Endothelial cell (in vitro differentiated cells): Measurements from ENCODE around the gene CRYBG2. TPM values are rescaled to one million over a fixed set of nuclear protein-coding genes. Genes with fewer than 3 reads are reported as not detected.

Source experiments
- DNase-seq: peaks from one replicate; pipeline ENCODE4 v3.0.0; 2021; ENCODE audit warnings: low spot score
- H3K27ac Mint-ChIP-seq: one replicate; pipeline ENCODE4 v1.8.0; 2021; ENCODE audit warnings: mixed read lengths, inconsistent platforms; ENCODE audit not compliant: unreplicated experiment
- H3K27me3 Mint-ChIP-seq: one replicate; pipeline ENCODE4 v1.8.0; 2021; ENCODE audit warnings: mild to moderate bottlenecking, moderate library complexity, mixed read lengths, inconsistent platforms; ENCODE audit not compliant: unreplicated experiment
- H3K36me3 Mint-ChIP-seq: one replicate; pipeline ENCODE4 v1.8.0; 2021; ENCODE audit warnings: mild to moderate bottlenecking, low read depth, mixed read lengths, inconsistent platforms; ENCODE audit not compliant: unreplicated experiment
- H3K4me1 Mint-ChIP-seq: one replicate; pipeline ENCODE4 v1.8.0; 2021; ENCODE audit warnings: mild to moderate bottlenecking, mixed read lengths, inconsistent platforms; ENCODE audit not compliant: unreplicated experiment
- H3K4me3 Mint-ChIP-seq: one replicate; pipeline ENCODE4 v1.8.0; 2021; ENCODE audit warnings: mild to moderate bottlenecking, mixed read lengths, inconsistent platforms; ENCODE audit not compliant: unreplicated experiment
- H3K9me3 Mint-ChIP-seq: one replicate; pipeline ENCODE4 v1.8.0; 2021; ENCODE audit warnings: mixed read lengths, inconsistent platforms; ENCODE audit not compliant: unreplicated experiment
- total RNA-seq: library from RNA; stranded (reverse); fragmentation: NEBNext Ultra II Directional; extraction: Animal tissue kit (Norgen Biotek cat#: 25700); gene quantifications from one replicate; pipeline ENCODE4 v1.2.1, GENCODE V29; 2021; ENCODE audit not compliant: unreplicated experiment
- TF ChIP-seq, protein P1 (sequence below): fragments of 200-600 bp; sonication (generic); IDR thresholded peaks from one replicate; pipeline ENCODE4 v1.5.0; 2021; ENCODE audit warnings: antibody characterized with exemption; ENCODE audit not compliant: unreplicated experiment

Gene CRYBG2
- total RNA-seq, 1 donor from 2014 or later: 1.4 TPM

DNA sequence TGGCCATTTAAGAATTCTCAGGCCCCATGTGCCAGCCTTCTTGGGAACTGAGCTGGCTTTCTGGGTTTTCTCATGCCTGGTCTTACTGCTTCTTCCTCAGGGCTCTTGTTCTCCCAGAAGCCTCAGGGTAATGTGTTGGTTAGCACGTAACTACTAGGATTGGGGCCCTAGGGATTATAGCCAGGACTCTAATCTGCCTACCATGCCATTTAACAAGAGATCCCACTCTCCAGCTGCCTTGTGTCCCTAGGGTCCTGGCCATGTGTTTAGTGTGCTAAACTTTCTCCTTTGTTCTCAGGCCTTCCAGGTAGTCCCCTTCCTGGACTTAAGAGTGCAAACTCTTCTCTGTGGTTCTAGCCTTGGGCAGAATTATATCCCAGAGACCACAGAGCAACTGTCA, 76.2 kb downstream of the CRYBG2 start:
- DNase-seq: no peak
- H3K27ac Mint-ChIP-seq: no peak overlapping the region
- H3K27me3 Mint-ChIP-seq: peaks cover 10% of the 10 kb centered on the region
- peaks cover 29% of the 10 kb centered on the region for H3K4me1 Mint-ChIP-seq
- TF ChIP-seq, protein P1, sequence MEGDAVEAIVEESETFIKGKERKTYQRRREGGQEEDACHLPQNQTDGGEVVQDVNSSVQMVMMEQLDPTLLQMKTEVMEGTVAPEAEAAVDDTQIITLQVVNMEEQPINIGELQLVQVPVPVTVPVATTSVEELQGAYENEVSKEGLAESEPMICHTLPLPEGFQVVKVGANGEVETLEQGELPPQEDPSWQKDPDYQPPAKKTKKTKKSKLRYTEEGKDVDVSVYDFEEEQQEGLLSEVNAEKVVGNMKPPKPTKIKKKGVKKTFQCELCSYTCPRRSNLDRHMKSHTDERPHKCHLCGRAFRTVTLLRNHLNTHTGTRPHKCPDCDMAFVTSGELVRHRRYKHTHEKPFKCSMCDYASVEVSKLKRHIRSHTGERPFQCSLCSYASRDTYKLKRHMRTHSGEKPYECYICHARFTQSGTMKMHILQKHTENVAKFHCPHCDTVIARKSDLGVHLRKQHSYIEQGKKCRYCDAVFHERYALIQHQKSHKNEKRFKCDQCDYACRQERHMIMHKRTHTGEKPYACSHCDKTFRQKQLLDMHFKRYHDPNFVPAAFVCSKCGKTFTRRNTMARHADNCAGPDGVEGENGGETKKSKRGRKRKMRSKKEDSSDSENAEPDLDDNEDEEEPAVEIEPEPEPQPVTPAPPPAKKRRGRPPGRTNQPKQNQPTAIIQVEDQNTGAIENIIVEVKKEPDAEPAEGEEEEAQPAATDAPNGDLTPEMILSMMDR: no peak
- no peaks in the 10 kb centered on the region for H3K9me3 Mint-ChIP-seq
- H3K4me3 Mint-ChIP-seq: no peak overlapping the region
- H3K36me3 Mint-ChIP-seq: peaks cover 24% of the 10 kb centered on the region

DNA sequence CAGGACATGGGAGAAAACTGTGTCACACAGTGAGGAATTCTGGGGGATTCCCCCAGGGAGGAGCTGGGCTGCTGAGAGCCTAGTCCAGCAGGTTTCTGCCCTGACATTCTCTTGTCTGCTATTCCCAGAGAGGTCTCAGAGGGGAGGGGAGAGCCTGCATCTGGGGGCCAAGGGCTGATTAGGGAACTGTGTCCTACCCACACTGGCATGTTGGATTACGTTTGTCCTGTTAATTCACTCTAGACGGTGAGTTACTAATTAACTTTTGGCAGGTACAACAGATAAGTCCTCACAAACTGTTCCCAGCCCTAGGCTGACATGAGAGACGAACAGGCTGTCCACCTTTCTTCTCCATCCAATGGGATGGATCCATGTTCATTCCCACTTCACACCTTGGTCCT, 76.7 kb downstream of the CRYBG2 start:
- TF ChIP-seq, protein P1: no peak
- H3K36me3 Mint-ChIP-seq: peaks cover 24% of the 10 kb centered on the region

DNA sequence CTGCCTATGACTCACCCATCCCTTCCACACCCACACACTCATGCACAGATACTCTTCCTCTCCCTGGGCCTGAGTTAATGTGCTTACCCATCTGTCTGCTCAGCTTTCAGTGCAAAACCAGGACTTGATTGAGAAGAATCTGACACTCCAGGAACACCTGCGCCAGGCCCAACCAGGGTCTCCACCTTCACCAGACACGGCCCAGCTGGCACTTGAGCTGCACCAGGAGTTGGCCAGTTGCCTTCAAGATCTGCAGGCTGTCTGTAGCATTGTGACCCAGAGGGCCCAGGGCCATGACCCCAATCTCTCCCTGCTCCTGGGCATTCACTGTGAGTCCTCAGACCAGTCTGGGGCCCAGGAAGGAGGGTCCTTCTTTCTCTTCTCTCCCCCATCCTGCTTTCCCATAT, 77.5 kb downstream of the CRYBG2 start:
- H3K27ac Mint-ChIP-seq: no peak overlapping the region
- H3K36me3 Mint-ChIP-seq: peaks cover 20% of the 10 kb centered on the region
- H3K9me3 Mint-ChIP-seq: no peaks in the 10 kb centered on the region
- peaks cover 7% of the 10 kb centered on the region for H3K27me3 Mint-ChIP-seq
- TF ChIP-seq, protein P1: no peak
- no peak overlapping the region for H3K4me3 Mint-ChIP-seq
- DNase-seq: no peak
- peaks cover 24% of the 10 kb centered on the region for H3K4me1 Mint-ChIP-seq

More for the DNA sequence above, 76.7 kb downstream of the CRYBG2 start:
- no peaks in the 10 kb centered on the region for H3K9me3 Mint-ChIP-seq
- peaks cover 29% of the 10 kb centered on the region for H3K4me1 Mint-ChIP-seq
- peaks cover 10% of the 10 kb centered on the region for H3K27me3 Mint-ChIP-seq
- H3K27ac Mint-ChIP-seq: no peak overlapping the region
- no peak overlapping the region for H3K4me3 Mint-ChIP-seq
- no peak for DNase-seq

DNA sequence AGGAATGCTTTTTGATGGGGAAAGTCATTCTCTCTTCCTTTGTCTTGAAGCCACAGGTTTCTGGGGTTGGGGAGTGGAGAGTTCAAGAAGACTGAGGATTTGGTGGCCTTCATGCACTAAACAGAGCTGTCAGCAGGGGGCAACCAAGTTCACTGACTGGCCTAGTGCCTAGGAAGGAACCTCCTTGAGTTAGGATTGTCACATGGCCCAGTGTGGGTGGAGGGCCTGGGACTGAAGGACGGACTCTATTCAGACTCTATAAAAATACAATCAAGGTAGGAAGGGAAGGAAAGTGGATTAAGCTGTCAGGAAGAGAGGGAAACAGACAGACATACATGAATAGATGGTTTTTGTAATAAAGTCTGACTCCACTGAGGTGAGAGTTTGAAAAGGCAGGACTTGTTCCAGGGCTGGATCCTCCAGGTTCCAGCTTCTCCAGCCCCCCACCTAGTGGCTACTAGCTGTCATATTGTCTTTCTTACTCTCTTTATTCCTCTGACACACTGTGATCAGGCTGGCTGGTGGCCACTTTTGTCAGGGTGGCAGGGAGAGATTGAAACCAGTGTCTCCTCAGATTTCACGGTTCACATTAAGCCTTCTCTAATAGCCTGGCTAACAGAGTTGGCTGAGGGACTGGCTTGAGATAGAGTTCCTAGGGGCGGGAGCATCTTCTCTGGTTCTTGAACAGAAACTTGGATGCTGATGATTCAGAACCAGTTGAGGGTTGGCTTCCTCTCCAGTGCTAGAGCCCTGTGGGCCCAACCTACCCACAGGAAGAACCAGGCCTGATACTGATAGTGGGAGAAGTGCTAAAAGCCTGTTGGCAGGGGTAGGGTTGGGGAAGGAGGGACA, 78.1 kb downstream of the CRYBG2 start:
- Mint-ChIP-seq H3K9me3 (no peaks in the 10 kb centered on the region), H3K27ac (peak overlapping the region; percentile 27), H3K4me3 (peak overlapping the region; percentile 21), H3K27me3 (peaks cover 3% of the 10 kb centered on the region), H3K36me3 (peaks cover 15% of the 10 kb centered on the region), H3K4me1 (peaks cover 19% of the 10 kb centered on the region)
- TF ChIP-seq, protein P1: peak; percentile 90
- peak; percentile 85 for DNase-seq

DNA sequence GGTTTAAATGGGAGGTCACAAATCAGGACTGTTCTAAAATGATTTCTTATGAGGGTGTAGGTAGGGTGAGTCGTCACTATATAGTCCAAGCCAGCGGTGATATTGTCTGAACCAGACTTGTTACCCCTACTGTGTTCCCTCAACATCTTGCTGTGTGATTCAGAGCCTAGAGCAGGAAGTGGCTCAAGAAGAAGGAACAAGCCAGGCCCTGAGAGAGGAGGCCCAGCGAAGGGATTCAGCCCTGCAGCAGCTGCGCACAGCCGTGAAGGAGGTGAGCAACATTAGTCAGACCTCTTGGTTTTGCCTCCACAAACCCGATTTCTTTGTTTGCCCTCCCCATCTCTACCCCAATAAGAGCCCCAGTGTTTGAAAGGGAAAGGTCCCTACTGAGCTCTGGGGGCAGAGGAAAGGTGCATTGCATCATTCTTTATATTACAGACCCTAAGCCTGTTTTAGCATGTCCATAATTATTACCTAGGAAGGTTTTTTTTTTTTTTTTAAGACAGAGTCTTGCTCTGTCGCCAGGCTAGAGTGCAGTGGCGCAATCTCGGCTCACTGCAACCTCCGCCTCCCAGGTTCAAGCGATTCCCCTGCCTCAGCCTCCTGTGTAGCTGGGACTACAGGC, 79.0 kb downstream of the CRYBG2 start:
- H3K27ac Mint-ChIP-seq: no peak overlapping the region
- peaks cover 17% of the 10 kb centered on the region for H3K4me1 Mint-ChIP-seq

More for the DNA sequence above, 79.0 kb downstream of the CRYBG2 start:
- DNase-seq: no peak
- TF ChIP-seq, protein P1: no peak
- no peaks in the 10 kb centered on the region for H3K9me3 Mint-ChIP-seq
- peaks cover 3% of the 10 kb centered on the region for H3K27me3 Mint-ChIP-seq
- no peak overlapping the region for H3K4me3 Mint-ChIP-seq
- peaks cover 15% of the 10 kb centered on the region for H3K36me3 Mint-ChIP-seq
